Measurements from ENCODE around the gene ST8SIA4. TPM values are rescaled to one million over a fixed set of nuclear protein-coding genes. Genes with fewer than 3 reads are reported as not detected.

ST8SIA4 gene
- total and polyA plus RNA-seq, 2 donors (not counting 1 experiment from before 2014, with no cell fraction given) = 9.5 to 42.6 TPM

DNA sequence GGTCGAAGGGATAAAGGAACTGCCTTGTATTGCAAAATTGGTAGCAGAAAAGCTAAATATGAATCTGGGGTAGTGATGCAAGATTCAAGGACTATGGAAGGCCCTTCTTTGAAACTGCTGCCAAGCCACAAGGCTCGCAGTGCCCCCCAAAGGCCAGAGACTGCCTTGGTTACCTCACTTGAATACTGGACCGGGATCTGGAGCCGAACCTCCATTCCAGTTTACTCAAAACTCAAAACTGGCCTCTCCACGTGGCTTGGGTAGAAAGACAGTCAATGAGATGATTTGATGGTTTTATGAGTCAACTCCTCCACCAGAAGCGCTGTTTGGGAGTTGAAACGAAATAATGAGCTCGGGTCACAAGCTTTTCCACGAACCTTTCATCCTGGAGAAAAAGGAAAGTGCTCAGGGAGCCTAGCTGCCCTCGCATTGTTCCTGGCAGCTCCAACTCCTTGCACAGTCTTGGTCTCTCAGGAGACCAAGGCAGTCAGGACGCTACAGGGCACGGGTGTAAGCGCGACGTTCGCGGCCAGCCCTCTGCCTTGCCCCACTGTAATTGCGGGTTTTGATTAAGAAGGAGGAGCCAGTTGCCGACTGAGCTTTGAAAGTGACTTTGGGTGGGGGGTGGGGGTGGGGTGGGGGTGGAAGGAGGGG lies 2.8 kb downstream of the ST8SIA4 start:
- Histone ChIP-seq H3K4me2 (replicated peaks; ENCODE audit: low read depth, low read length, poor library complexity, severe bottlenecking) (peak overlapping the region; percentile 82), H3K4me1 (ENCODE audit: control insufficient read depth in 2 of 2, insufficient read depth in 2 of 2, low read length in 2 of 2) (peaks cover 46 to 47% of the 10 kb centered on the region in 2 donors), H4K20me1 (ENCODE audit: control insufficient read depth, insufficient read depth, low read length, poor library complexity, severe bottlenecking) (no peaks in the 10 kb centered on the region), H3K4me3 (ENCODE audit: control extremely low read depth in 1 of 5, extremely low read depth in 1 of 5, insufficient read depth in 1 of 5, low read depth in 2 of 5, low read length in 4 of 5) (peak overlapping the region; percentile 62 to 98 (median 82)), H3K79me2 (ENCODE audit: control insufficient read depth, insufficient read depth, low read length) (peaks cover 66% of the 10 kb centered on the region), H2AFZ (ENCODE audit: insufficient read depth, low read depth, low read length, poor library complexity, severe bottlenecking) (peak overlapping the region; percentile 72), H3K27me3 (replicated peaks in 1 of 4; ENCODE audit: control extremely low read depth in 1 of 4, control insufficient read depth in 3 of 4, insufficient read depth in 4 of 4, low read length in 3 of 4) (no peaks in the 10 kb centered on the region), H3K27ac (ENCODE audit: low read length in 2 of 2) (peak overlapping the region; percentile 86 to 94), H3K9ac (ENCODE audit: low read length) (peak overlapping the region; percentile 82), H3K9me3 (ENCODE audit: control extremely low read depth in 1 of 3, control insufficient read depth in 2 of 3, insufficient read depth in 1 of 3, low read length in 2 of 3) (no peaks in the 10 kb centered on the region), H3K36me3 (replicated peaks in 1 of 2; ENCODE audit: control extremely low read depth in 1 of 2, control insufficient read depth in 1 of 2, extremely low read depth in 1 of 2, insufficient read depth in 2 of 2, low read length in 1 of 2) (peaks cover 0 to 12% of the 10 kb centered on the region in 2 experiments)
- ChIA-PET POLR2A (interaction anchor here (0.6 to 1.4 kb wide), 5 partner anchors 13 to 122 kb away, joined by 3 to 4 read pairs (median 3); no protein-coding TSS in a partner anchor), CTCF (interaction anchor here (0.6 to 6.3 kb wide), 23 partner anchors 8 to 374 kb away, joined by 3 to 92 read pairs (median 4); partner anchors contain the start of gene FAM174A)
- Mint-ChIP-seq H3K9me3 (ENCODE audit: insufficient read depth) (no peaks in the 10 kb centered on the region), H3K27me3 (no peaks in the 10 kb centered on the region), H3K27ac (peak overlapping the region; percentile 96), H3K4me1 (peaks cover 52% of the 10 kb centered on the region), H3K4me3 (peak overlapping the region; percentile 89)
- intact Hi-C loops (cut with micrococcal nuclease) = loop anchor here (1.0 to 5.0 kb wide), 5 partner anchors 10 to 1873 kb away; no protein-coding TSS in a partner anchor
- no peak for ATAC-seq (ENCODE audit: low read depth)
- DNase-seq = no peak
- no peak for TF ChIP-seq EZH2 (IDR thresholded peaks at IDR 0.05; ENCODE audit: borderline replicate concordance, insufficient read depth, low read depth, low read length, poor library complexity, severe bottlenecking)
- TF ChIP-seq, protein P1, sequence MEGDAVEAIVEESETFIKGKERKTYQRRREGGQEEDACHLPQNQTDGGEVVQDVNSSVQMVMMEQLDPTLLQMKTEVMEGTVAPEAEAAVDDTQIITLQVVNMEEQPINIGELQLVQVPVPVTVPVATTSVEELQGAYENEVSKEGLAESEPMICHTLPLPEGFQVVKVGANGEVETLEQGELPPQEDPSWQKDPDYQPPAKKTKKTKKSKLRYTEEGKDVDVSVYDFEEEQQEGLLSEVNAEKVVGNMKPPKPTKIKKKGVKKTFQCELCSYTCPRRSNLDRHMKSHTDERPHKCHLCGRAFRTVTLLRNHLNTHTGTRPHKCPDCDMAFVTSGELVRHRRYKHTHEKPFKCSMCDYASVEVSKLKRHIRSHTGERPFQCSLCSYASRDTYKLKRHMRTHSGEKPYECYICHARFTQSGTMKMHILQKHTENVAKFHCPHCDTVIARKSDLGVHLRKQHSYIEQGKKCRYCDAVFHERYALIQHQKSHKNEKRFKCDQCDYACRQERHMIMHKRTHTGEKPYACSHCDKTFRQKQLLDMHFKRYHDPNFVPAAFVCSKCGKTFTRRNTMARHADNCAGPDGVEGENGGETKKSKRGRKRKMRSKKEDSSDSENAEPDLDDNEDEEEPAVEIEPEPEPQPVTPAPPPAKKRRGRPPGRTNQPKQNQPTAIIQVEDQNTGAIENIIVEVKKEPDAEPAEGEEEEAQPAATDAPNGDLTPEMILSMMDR (IDR thresholded peaks at IDR 0.05) = peak; percentile 52
- WGBS (ENCODE audit: insufficient coverage) = 0% methylated on average over 6 of the region's 19 CpGs

DNA sequence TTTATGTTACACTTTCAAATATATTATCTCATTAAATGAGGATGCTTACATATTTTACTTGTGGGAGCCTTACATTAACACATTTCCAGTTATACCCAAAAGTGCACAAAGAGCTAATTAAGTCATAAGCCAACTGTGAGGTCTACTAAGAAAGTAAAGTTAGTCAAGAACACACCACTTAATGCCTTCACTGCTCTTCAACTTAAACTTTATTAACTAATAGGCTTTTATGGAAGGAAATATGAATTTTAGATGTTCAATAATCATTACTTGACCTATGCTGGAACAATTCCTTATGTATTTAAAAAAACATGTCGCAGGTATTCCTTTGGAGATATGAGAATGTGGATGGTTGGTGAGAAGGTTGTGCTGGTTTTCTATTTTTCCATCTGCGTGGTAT lies 3.4 kb downstream of the ST8SIA4 start:
- ATAC-seq (ENCODE audit: low read depth) = no peak
- peak overlapping the region; percentile 89 for H3K4me3 Mint-ChIP-seq
- H3K27me3 ChIP-seq (replicated peaks in 1 of 4; ENCODE audit: control extremely low read depth in 1 of 4, control insufficient read depth in 3 of 4, insufficient read depth in 4 of 4, low read length in 3 of 4) = no peaks in the 10 kb centered on the region
- H4K20me1 ChIP-seq (ENCODE audit: control insufficient read depth, insufficient read depth, low read length, poor library complexity, severe bottlenecking) = no peaks in the 10 kb centered on the region
- peaks cover 72% of the 10 kb centered on the region for H3K79me2 ChIP-seq (ENCODE audit: control insufficient read depth, insufficient read depth, low read length)
- peak overlapping the region; percentile 62 to 98 (median 82) for H3K4me3 ChIP-seq (ENCODE audit: control extremely low read depth in 1 of 5, extremely low read depth in 1 of 5, insufficient read depth in 1 of 5, low read depth in 2 of 5, low read length in 4 of 5)
- H3K4me1 ChIP-seq (ENCODE audit: control insufficient read depth in 2 of 2, insufficient read depth in 2 of 2, low read length in 2 of 2) = peaks cover 40 to 42% of the 10 kb centered on the region in 2 donors
- intact Hi-C loops (cut with micrococcal nuclease) = loop anchor here (1.0 to 5.0 kb wide), 5 partner anchors 9 to 1872 kb away; no protein-coding TSS in a partner anchor
- H3K9me3 ChIP-seq (ENCODE audit: control extremely low read depth in 1 of 3, control insufficient read depth in 2 of 3, insufficient read depth in 1 of 3, low read length in 2 of 3) = no peaks in the 10 kb centered on the region
- ChIA-PET CTCF (interaction anchor here (0.6 to 6.3 kb wide), 17 partner anchors 8 to 373 kb away, joined by 3 to 92 read pairs (median 6); partner anchors contain the start of gene FAM174A), POLR2A (interaction anchor here (0.6 kb wide), 1 partner anchor 74 kb away, joined by 3 read pairs; no protein-coding TSS in a partner anchor)
- peak overlapping the region; percentile 82 for H3K4me2 ChIP-seq (replicated peaks; ENCODE audit: low read depth, low read length, poor library complexity, severe bottlenecking)
- no peaks in the 10 kb centered on the region for H3K27me3 Mint-ChIP-seq
- peak overlapping the region; percentile 86 to 94 for H3K27ac ChIP-seq (ENCODE audit: low read length in 2 of 2)
- H3K4me1 Mint-ChIP-seq = peaks cover 46% of the 10 kb centered on the region
- H3K36me3 ChIP-seq (replicated peaks in 1 of 2; ENCODE audit: control extremely low read depth in 1 of 2, control insufficient read depth in 1 of 2, extremely low read depth in 1 of 2, insufficient read depth in 2 of 2, low read length in 1 of 2) = peaks cover 0 to 17% of the 10 kb centered on the region in 2 experiments
- H3K9me3 Mint-ChIP-seq (ENCODE audit: insufficient read depth) = no peaks in the 10 kb centered on the region
- H2AFZ ChIP-seq (ENCODE audit: insufficient read depth, low read depth, low read length, poor library complexity, severe bottlenecking) = peak overlapping the region; percentile 72
- TF ChIP-seq, protein P1 (IDR thresholded peaks at IDR 0.05) = no peak
- no peak for TF ChIP-seq EZH2 (IDR thresholded peaks at IDR 0.05; ENCODE audit: borderline replicate concordance, insufficient read depth, low read depth, low read length, poor library complexity, severe bottlenecking)
- peak overlapping the region; percentile 82 for H3K9ac ChIP-seq (ENCODE audit: low read length)
- DNase-seq = no peak
- H3K27ac Mint-ChIP-seq = peak overlapping the region; percentile 96
- WGBS (ENCODE audit: insufficient coverage) = 57% methylated on average over 2 of the region's 2 CpGs

All from B cell (primary cell).